NCI-H345 treated with DMSO at 0.1 percent for 48 hours (cell line): ENCODE results near the gene KIF13A.
A peak's percentile ranks its signal among the peaks of the same experiment; 100 is the strongest.
"Not testable (repeated sequence)": the region's sequence is repeated elsewhere in the genome, so short reads cannot be mapped to it uniquely, and the experiment has no call there.

Source experiments
- DNase-seq: peaks from one replicate; lab custom pipeline; 2025; ENCODE audit not compliant: unreplicated experiment; lab: John Stamatoyannopoulos, UW

The KIF13A gene

GRCh38 chr6:17987447-17987696, at the start of gene KIF13A:
TSS of gene KIF13A (minus strand) at chr6:17987635. CDS start at chr6:17987463, 172 bp downstream.
- peak; percentile 16 for DNase-seq

DNA sequence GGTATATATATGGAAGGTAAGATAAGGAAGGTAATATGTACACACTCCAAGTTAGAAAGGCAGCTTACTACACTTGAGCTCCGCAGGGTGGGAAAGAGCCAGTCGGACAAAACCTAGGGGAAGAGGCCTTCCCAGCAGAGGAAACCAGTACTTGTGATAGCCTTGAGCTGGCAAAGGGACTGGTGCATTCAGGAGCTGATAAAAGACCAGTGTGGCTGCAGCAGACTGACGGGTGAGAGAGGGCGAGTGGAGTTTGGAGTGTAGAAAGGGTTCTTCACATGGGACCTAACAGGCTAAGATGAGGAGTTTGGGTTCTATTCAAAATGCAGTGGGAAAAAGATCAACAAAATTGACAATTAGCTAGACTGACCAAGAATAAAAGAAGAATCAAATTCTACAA, 49.3 kb upstream of the KIF13A start:
- DNase-seq = no peak

DNA sequence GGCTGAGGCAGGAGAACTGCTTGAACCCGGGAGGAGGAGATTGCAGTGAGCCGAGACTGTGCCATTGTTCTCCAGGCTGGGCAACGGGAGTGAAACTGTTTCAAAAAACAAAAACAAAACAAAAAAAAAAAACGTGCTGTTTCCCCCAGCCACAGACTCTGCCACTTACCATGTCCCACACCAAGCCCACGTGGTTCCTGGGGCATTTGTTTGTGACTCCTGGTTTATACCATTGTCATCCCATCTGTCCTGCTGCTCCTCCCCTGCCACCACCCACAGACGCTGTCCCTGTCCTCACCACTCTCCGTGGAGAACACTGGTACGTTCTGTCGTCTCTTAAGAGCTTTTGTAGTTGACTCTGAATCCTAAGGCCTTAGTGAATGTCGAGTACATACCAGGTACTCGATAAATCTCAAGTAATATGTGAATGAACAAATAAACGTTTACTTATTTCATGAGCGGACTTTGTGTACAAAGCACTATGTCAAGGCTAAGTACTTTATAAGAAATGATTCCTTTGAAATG, 48.0 kb upstream of the KIF13A start:
- DNase-seq = no peak

GRCh38 chr6:18034798-18035202, 47.4 kb upstream of the KIF13A start:
- peak; percentile 6 for DNase-seq

DNA sequence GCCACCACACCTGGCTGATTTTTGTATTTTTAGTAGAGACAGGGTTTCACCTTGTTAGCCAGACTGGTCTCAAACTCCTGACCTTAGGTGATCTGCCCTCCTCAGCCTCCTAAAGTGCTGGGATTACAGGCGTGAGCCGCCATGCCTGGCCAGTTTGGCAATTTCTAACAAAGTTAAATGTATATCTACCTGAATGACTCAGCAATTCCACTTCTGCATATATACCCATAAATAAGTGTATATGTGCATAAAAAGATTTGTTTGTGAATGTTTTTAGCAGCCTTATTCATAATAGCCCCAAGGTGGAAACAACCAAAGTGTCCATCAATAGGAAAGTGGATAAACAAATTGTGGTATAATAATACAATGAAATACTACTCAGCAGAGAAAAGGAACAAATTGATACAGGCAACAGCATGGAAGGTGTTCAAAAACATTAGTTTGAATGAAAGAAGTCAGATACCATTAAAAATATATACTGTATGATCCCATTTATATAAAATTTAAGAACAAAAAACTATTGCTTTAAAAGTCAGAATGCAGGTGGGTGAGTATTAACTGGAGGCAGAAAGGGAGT, 44.3 kb upstream of the KIF13A start:
- no peak for DNase-seq

DNA sequence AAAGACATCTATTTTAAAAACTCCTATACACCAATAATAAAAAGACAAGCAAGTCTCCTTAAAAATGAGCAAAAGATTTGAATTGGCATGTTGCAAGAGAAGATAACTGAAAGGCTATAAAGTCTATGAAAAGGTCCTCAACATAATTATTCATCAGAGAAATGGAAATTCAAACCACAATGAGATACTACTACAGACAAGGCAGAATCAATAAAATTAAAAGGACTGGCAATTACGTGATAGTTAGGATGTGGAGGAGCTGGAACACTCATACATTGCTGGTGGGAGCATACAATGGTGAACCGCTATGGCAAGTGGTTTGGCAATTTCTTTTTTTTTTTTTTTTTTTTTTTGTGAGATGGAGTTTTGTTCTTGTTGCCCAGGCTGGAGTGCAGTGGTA, 43.8 kb upstream of the KIF13A start:
- no peak for DNase-seq

GRCh38 chr6:18028332-18028731, 40.9 kb upstream of the KIF13A start:
- DNase-seq = no peak

DNA sequence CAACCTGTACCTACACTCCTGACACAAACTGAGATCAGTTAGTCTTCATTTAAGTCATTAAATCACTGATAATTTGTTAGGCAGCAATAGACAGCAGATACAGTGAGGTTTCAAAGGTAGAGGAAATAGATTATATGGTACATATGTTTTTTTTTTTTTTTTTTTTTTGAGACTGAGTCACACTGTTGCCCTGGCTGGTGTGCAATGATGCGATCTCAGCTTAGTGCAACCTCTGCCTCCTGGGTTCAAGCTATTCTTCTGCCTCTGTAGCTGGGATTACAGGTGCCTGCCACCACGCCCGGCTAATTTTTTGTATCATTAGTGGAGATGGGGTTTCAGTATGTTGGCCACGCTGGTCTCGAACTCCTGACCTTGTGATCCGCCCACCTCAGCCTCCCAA, 38.2 kb upstream of the KIF13A start:
- no peak for DNase-seq

DNA sequence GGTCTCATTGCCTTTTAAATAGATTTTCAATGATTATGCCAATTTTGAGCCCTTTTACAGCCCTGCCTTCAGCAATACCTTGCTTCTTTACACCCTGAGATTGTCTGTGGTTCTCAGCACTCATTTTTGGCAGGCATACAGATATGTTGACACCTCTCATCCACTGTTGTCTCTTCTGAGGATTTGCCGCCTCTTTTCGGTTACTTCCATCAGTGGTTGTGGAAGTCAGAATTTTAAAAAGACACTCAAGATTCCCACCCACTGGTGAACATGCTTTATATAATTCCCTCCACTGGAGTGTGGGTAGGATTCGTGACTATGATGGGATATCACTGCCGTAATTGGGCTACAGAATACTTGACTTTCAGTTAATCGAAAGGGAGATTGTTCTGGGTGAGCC, 37.4 kb upstream of the KIF13A start:
- no peak for DNase-seq

DNA sequence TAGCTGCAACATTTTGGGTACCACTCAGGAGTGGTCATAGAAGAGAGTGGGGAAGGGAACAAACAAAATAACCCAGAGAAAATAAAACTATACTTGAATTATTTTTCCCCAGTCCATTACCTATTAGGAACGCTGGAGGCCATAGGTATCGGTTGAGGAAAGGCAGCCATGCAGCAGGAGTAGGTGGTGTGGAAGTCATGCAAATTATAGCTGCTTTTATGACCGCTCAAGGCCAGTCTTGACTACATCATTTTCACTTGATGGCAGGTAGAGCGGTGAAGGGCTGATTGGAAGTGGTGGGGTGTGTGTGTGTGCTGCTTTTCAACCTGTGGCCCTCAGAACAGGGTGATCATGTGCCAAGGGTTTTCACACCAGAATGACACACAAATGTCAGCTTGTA, 36.5 kb upstream of the KIF13A start:
- no peak for DNase-seq

DNA sequence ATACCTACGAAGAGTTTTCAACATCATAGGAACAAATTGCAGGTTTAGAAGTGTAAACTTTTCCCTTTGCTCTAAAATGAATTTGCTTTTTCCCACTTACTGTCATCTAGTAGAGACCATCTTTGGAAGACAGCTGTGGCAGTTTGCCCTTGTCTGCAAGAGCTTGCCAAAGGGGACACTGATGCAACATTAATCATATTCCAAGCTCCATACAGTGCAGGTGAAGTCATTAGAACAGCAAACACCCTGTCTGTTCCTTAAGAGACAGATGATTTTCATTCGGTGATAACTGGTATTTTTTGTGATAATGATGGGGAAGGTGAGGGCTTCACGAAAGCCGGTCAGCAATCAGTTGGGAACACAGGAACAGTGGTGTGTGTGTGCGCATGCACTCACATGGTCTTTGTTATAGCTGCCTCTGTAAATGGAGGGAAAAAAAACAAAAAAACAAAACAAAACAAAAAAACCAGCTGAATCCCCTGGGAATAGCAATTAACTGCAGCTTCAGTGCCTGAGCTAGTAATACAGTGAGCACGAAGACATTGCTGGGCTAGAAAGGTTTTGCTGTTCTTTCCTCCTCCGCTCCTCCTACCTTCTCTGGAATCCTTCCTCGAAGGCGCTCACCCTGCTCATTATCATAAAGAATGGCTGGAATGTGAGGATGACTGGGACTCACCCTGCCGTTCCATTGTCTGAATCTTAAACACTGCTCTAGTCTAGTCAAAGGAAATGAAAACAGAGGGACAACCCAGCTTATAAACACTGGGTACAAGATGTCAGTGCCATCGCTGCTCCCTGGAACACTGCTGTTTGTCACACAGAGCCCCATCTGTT, 35.2 kb upstream of the KIF13A start:
- DNase-seq = peak; percentile 10

DNA sequence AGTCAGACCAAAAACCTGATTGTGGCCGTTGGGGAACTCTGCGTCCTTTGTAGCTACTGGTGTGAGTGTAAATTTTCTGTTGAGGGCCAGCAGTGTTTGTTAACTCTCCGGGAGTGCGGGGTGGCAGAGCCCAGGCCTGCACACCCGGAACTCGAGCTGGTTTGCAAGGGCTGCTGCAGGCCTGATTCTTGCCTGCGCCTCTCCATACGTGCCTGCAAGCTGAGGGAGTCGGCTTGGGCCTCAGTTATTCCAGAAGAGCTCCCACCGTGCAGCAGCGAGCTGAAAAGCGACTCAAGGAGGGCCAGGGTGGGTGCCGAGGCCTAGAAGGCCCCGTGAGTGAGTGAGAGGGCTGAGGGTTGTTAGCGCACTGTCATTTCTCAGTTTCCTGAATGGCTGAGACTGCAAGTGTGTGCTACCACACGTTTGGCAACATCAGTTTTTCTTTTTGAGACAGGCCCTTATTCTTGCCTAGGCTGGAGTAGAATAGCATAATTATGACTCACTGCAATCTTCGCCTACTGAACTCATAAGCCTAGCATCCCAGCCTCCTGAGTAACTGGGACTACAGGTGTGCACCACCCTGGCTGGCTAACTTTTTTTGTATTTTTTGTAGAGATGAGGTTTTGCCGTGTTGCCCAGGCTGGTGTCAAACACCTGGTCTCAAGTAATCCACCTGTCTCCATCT, 33.9 kb upstream of the KIF13A start:
- DNase-seq = no peak

DNA sequence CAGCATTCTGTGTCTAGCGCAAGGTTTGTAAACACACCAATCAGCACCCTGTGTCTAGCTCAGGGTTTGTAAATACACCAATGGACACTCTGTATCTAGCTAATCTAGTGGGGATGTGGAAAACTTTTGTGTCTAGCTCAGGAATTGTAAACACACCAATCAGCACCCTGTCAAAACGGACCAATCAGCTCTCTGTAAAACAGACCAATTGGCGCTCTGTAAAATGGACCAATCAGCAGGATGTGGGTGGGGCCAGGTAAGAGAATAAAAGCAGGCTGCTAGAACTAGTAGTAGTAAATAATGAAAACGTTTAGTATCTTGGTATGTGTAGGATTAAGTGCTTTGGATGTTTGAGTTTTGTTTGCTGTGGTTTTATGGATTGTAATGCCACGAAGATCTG, 33.1 kb upstream of the KIF13A start:
- DNase-seq = not testable (repeated sequence)

GRCh38 chr6:18019539-18020534, 32.4 kb upstream of the KIF13A start:
- no peak for DNase-seq

GRCh38 chr6:18019133-18019532, 31.7 kb upstream of the KIF13A start:
- DNase-seq = not testable (repeated sequence)

DNA sequence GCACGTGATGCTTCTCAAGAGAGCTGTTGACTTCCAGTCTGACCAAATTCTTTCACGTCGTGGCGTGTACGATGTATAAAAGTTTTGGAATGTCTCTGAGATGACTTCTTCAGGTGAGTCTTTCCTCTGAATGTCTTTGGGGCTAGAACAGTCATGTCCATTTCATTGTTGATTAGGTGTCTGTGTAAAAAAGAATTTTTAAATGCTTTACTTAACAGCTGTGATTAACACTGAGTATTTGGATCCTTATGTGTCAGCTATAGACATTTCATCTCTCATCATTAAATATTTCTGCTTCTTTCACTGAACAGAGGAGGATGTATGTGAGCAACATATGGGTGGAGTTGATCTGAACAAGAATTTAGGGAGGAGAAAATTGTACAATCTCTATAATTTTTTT, 29.3 kb upstream of the KIF13A start:
- no peak for DNase-seq

- DNase-seq = peak; percentile 30
These were observed 28.7 kb upstream of the KIF13A start for GRCh38 chr6:18016133-18016532.

GRCh38 chr6:18011287-18011686, 23.9 kb upstream of the KIF13A start:
- no peak for DNase-seq

DNA sequence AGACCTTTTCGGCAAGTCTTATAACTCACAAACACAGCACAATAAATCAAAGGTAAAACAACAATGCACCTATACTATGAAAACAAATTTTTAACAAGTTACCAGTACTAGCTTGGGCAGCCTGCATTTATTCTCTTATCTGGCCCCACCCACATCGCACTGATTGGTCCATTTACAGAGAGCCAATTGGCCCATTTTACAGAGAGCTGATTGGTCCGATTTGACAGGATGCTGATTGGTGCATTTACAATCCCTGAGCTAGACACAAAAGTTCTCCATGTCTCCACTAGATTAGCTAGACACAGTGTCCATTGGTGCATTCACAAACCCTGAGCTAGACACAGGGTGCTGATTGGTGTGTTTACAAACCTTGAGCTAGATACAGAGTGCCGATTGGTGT, 23.1 kb upstream of the KIF13A start:
- DNase-seq = not testable (repeated sequence)

DNA sequence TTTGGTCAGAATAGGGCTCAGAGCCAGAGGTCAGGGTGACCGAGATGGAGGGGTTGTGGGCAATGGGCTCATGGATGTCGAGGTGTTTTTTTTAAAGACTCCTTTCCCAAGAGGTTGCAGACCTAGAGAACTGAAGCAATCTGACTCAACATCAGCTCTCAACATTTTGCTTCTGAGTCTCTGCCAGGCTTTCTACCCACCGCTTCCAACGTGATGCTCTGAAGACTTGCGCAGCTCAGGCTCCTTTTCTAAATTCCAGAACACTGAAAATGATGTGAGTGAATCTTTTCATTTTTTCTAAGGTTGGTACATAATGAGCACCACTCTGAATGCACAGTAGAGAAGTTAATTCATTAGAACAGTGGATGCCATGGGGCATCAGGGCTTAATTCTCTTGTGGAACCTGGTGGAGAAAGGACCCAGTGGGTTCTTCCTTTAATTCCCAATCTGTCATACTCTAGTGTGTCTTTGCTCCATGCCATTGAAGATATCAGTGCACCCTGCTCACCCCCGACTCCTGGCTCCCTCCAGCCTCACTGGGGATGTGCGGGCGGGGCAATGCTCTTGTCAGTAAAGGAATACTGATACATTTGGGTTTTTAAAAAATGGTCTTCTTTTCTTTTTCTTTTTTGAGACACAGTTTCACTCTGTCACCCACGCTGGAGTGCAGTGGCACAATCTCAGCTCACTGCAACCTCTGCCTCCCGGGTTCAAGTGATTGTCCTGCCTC, 17.0 kb upstream of the KIF13A start:
- DNase-seq = no peak
